ENCODE results near the gene SH3GLB2.
"Not testable (repeated sequence)": the region's sequence is repeated elsewhere in the genome, so short reads cannot be mapped to it uniquely, and the experiment has no call there.

Gene SH3GLB2

DNA sequence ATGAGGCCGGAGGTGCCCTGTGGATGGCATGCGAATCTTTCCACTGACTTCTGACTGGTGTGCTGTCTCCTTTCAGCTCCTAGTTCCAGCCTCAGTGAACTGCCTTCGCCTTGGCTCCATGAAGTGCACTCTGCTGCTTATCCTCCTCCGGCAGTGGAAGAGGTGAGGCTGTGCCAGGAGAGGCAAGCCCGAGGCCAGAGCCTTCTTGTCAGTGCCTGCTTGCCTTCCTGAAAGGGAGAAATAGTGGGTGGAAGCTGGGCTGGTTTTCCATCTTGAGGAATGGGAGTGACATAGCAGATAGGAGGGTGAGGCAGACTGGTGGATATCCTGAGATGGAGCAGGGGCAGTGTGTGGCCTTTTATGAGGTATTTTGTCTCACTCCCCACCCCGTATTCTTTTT is 29.7 kb downstream of the SH3GLB2 start:
- DNase-seq (ENCODE audit: low read depth), result no peak

DNA sequence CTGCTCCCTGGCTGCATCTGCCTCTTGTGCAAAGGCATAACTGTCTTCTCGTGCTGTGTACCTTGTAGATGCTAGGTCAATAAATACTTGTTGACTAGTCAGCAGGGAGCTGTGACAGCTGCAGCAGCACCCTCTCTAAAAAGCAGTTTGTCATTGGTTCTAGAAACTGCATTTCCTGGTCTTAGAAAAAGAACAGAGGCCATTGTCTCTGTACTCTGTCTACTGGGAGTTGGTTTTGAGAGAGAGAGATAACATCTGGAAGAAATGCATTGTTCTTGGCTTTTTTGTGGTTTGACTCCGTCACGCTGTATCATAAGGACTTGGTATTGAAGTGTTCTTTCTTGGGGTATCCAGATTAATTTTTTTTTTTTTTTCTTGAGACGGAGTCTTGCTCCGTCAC is 32.3 kb downstream of the SH3GLB2 start:
- no peak for DNase-seq (ENCODE audit: low read depth)

DNA sequence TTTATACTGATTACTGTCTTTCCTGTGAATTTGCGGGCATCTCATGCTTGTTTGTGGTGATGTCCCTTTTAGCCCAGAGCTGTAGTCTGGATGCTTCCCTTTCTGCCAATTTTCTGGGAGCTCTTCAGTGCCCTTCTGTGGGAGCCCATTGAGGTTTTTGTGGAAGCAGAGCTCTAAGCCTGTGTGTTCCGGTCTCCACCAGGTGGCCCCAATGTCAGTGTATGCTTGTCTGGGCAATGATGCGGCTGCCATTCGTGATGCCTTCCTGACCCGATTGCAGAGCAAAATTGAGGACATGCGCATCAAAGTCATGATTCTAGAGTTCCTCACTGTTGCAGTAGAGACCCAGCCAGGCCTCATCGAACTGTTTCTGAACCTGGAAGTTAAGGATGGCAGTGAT is 35.1 kb downstream of the SH3GLB2 start:
- no peak for DNase-seq (ENCODE audit: low read depth)

DNA sequence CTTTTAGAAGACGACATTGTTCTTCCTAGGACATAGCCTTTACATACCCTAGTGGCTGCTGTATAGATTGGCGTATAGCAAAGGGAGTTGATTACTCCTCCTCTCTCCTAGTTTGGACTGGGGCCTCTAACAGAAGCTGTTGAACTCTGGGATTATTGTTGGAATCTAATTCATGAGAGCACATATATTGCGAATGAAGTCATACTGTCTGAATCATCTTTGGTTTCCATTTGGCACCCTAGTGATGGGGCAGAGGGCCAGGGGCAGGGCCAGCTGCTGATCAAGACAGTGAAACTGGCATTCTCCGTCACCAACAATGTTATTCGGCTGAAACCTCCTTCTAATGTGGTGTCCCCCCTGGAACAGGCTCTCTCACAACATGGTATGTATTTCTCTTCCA is 40.3 kb downstream of the SH3GLB2 start:
- DNase-seq (ENCODE audit: low read depth), result peak; percentile 72

DNA sequence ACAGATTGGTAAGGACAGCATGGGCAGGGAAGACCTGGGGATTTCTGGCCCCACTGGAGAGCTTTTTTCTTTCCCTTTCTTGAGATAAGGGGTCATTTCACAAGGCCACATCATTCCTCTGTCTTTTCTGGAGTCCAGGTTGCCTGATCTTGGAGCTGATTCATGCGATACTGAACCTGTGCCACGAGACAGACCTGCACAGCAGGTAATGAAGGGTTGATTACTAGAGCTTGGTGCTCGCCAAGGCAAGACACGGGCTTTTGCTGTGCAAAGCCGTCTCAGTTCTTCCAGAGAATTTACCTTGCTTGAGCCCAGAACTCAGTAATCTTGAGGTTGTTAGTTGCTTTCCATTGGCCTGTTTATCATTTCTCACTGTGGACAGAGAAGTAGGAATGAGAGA is 41.5 kb downstream of the SH3GLB2 start:
- DNase-seq (ENCODE audit: low read depth), result no peak

DNA sequence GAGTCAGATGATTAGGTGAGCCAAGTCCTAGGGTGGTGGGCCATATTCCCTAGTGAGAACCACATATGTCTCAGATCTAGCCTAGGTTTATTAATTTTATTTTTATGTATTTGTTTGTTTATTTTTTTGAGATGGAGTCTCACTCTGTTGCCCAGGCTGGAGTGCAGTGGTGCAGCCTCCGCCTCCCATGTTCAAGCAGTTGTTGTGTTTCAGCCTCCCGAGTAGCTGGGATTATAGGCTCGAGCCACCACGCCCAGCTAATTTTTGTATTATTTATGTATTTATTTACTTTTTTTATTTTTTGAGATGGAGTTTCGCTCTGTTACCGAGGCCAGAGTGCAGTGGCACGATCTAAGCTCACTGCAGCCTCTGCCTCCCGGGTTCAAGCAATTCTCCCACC is 44.6 kb downstream of the SH3GLB2 start:
- no peak for DNase-seq (ENCODE audit: low read depth)

DNA sequence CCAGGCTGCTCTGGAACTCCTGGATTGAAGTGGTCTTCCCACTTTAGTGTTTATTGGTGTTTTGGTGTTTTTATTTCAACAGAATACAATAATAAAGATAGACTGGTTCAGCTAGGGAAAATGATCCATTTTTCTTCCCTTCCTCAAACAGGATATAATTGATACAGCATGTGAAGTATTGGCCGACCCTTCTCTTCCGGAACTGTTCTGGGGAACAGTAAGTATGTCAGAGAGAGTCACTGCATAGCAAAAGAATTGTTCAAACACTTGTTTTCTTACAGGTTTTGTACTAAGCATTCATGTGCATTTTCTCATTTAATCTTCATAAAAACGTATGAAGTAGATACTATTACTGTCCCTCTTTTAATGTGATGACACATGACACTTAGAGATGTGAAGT is 49.0 kb downstream of the SH3GLB2 start:
- DNase-seq (ENCODE audit: low read depth), result no peak

DNA sequence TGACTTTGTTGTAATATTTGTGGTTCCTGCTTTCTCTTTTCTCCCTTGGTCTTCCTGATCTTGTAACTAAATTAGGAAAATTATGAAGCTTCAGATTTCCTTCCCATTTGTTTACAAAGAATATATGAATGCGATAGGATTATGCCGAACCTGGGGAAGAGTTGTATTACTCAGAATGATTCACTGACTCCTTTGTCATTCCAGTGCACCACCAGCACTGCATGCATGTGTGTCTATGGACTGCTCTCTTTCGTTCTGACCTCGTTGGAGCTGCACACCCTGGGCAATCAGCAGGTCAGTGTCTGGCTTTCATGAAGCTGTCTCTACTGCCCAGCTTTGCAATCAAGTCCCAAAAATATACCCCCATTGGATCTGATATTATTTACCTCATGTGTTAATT is 55.2 kb downstream of the SH3GLB2 start:
- no peak for DNase-seq (ENCODE audit: low read depth)

DNA sequence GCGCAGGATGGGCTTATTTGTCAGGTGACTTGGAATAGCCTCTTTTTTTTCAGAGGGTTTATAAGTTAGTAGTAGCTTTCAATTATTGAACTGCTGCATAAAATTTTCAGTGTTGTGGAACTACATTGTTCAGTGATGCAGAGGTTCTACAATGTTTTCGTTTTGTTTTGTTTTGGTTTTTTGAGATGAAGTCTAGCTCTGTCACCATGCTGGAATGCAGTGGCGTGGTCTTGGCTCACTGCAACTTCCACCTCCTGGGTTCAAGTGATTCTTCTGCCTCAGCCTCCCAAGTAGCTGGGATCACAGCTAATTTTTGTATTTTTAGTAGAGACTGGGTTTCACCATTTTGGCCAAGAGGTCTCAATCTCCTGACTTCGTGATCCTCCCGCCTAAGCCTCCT is 58.6 kb downstream of the SH3GLB2 start:
- DNase-seq (ENCODE audit: low read depth), result no peak

DNA sequence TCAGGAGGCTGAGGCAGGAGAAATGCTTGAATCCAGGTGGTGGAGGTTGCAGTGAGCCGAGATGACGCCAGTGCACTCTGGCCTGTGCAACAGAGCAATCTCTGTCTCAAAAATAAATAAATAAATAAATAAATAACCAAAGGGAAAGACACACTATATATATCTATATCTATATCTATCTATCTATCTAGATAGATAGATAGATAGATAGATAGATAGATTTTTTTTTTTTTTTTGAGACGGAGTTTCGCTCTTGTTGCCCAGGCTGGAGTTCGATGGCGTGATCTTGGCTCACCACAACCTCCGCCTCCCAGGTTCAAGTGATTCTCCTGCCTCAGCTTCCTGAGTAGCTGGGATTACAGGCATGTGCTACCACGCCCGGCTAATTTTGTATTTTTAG is 66.7 kb downstream of the SH3GLB2 start:
- DNase-seq (ENCODE audit: low read depth), result not testable (repeated sequence)

Measured in fibroblast of the conjunctiva (primary cell).